HEK293T (cell line): ENCODE measurements around the gene ITGB1.

Experiments
- CTCF ChIA-PET: fragments of 350-600 bp; formaldehyde crosslinking; extraction: SDS; loops from one replicate; lab custom pipeline; 2021; ENCODE audit warnings: antibody characterized with exemption, inconsistent platforms; lab: Yijun Ruan, JAX
- POLR2A ChIA-PET: fragments of 350-600 bp; formaldehyde crosslinking; extraction: SDS; loops from one replicate; lab custom pipeline; 2020; ENCODE audit warnings: antibody characterized with exemption, inconsistent platforms; lab: Yijun Ruan, JAX
- DNase-seq: peaks from one replicate; pipeline ENCODE4 v3.0.0; 2012; ENCODE audit warnings: mixed read lengths; ENCODE audit errors: extremely low spot score
- ARNT ChIP-seq: fragments of 450-650 bp; IDR thresholded peaks from 2 replicates; pipeline ENCODE4 v1.6.1; 2017; ENCODE audit warnings: mild to moderate bottlenecking
- BHLHE40 ChIP-seq: fragments of 450-650 bp; IDR thresholded peaks from 2 replicates; pipeline ENCODE4 v1.6.1; 2016; ENCODE audit warnings: mild to moderate bottlenecking, moderate library complexity, borderline replicate concordance
- CTBP1 ChIP-seq: fragments of 450-650 bp; IDR thresholded peaks from 2 replicates; pipeline ENCODE4 v1.6.1; 2016; ENCODE audit warnings: borderline replicate concordance
- ELF4 ChIP-seq: fragments of 450-650 bp; IDR thresholded peaks from 2 replicates; pipeline ENCODE4 v1.6.1; 2017; ENCODE audit warnings: antibody characterized with exemption
- FOXA1 ChIP-seq: fragments of 450-650 bp; IDR thresholded peaks from 2 replicates; pipeline ENCODE4 v1.6.1; 2016; ENCODE audit warnings: mild to moderate bottlenecking
- FOXK2 ChIP-seq: fragments of 450-650 bp; IDR thresholded peaks from 2 replicates; pipeline ENCODE4 v1.6.1; 2016; ENCODE audit warnings: mild to moderate bottlenecking
- FOXM1 ChIP-seq: fragments of 450-650 bp; IDR thresholded peaks from 2 replicates; pipeline ENCODE4 v1.6.1; 2017; ENCODE audit warnings: mild to moderate bottlenecking, borderline replicate concordance
- HDGF ChIP-seq: fragments of 450-650 bp; IDR thresholded peaks from 2 replicates; pipeline ENCODE4 v1.6.1; 2017; ENCODE audit warnings: antibody characterized with exemption, borderline replicate concordance
- L3MBTL2 ChIP-seq: fragments of 450-650 bp; conservative IDR thresholded peaks from 2 replicates; pipeline ENCODE4 v1.6.1; 2016; ENCODE audit warnings: mild to moderate bottlenecking
- LEF1 ChIP-seq: fragments of 450-650 bp; IDR thresholded peaks from 2 replicates; pipeline ENCODE4 v1.6.1; 2017; ENCODE audit warnings: mild to moderate bottlenecking, borderline replicate concordance
- NFRKB ChIP-seq: fragments of 450-650 bp; IDR thresholded peaks from 2 replicates; pipeline ENCODE4 v1.6.1; 2016; ENCODE audit warnings: mild to moderate bottlenecking, moderate library complexity
- PKNOX1 ChIP-seq: fragments of 450-650 bp; IDR thresholded peaks from 2 replicates; pipeline ENCODE4 v1.6.1; 2016
- SP1 ChIP-seq: fragments of 450-650 bp; IDR thresholded peaks from 2 replicates; pipeline ENCODE4 v1.6.1; 2017
- SUZ12 ChIP-seq: fragments of 450-650 bp; IDR thresholded peaks from 2 replicates; pipeline ENCODE4 v1.6.1; 2016; ENCODE audit warnings: mild to moderate bottlenecking
- TARDBP ChIP-seq: fragments of 450-650 bp; IDR thresholded peaks from 2 replicates; pipeline ENCODE4 v1.6.1; 2016
- ZNF384 ChIP-seq: fragments of 450-650 bp; IDR thresholded peaks from 2 replicates; pipeline ENCODE4 v1.6.1; 2016

The ITGB1 gene

GRCh38 chr10:32889631-32890212 is 68.3 kb downstream of the ITGB1 start:
- no peak for DNase-seq
- ChIA-PET CTCF (no interaction called here), POLR2A (no interaction called here)
- TF ChIP-seq FOXA1 (no peak), BHLHE40 (no peak), FOXM1 (no peak), PKNOX1 (no peak), SP1 (no peak), ELF4 (no peak)

DNA sequence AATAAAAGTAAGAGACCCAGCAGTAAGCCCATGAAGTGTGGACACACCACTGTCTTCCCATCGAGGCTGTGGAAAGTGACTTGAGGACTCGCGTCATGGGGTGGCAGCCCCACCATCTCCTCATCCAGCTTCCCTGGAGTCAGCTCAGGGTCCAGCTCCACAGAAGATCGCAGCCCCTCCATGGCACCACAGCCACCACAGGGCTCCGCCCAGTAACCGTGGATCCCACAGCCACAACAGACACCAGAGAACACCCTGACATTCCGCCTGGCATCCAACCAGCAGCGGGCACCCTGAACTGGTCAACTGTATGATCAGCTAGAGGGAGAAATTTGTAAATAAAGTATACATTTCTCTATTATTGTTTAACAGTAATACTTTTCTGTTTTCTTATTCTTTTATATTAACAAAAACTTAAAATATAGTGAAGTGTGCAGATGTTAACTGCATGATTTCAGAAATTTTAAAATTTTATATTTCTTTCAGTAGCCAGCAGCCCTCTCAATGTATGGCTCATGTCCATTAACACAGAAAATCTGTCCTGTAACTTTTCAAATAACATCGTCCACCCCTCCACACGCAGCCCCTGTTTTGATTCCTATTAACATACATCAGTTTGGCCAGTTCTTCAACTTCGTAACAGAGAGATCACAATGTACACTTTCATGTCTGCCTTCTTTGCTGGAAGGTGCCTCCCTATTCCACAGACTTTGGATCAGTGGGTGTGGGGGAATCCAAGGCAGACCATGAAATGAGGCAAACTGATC is 69.7 kb downstream of the ITGB1 start:
- DNase-seq: no peak
- TF ChIP-seq L3MBTL2: no peak
- TF ChIP-seq ELF4: no peak
- no peak for TF ChIP-seq LEF1
- no peak for TF ChIP-seq NFRKB
- TF ChIP-seq ARNT: no peak
- TF ChIP-seq FOXA1: no peak
- no peak for TF ChIP-seq FOXK2
- no peak for TF ChIP-seq ZNF384
- TF ChIP-seq TARDBP: no peak
- TF ChIP-seq PKNOX1: no peak
- no peak for TF ChIP-seq FOXM1
- no peak for TF ChIP-seq HDGF
- no peak for TF ChIP-seq CTBP1
- no peak for TF ChIP-seq SP1
- no peak for TF ChIP-seq SUZ12
- no peak for TF ChIP-seq BHLHE40
- POLR2A ChIA-PET: no interaction called here
- CTCF ChIA-PET: no interaction called here

GRCh38 chr10:32887481-32887880 is 70.5 kb downstream of the ITGB1 start:
- POLR2A ChIA-PET: no interaction called here
- TF ChIP-seq FOXK2: no peak
- TF ChIP-seq LEF1: no peak
- no peak for TF ChIP-seq BHLHE40
- TF ChIP-seq TARDBP: no peak
- TF ChIP-seq FOXM1: no peak
- CTCF ChIA-PET: no interaction called here
- no peak for DNase-seq

DNA sequence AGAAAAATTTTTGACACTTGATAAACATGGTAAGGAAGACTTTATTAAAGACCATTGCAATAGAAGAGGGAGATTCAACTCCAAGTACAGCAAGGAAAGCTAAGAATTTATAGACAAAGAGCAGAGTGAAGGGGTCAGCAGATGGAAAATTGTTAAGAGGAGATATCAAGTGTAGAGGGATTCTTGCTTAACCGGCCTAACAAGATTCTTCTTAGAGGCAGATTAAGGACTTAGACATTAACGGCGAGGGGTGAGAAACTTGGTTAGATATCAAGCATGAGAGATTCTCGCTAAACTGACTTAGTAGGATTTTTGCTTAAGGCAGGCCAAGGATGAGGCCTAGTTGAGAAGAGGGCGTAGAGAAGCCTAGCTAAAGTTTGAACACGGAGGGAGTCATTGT is 76.0 kb downstream of the ITGB1 start:
- CTCF ChIA-PET: no interaction called here
- POLR2A ChIA-PET: interaction anchor here (0.6 kb wide), 1 partner anchor 38 kb away, joined by 3 read pairs; no protein-coding TSS in a partner anchor
- TF ChIP-seq PKNOX1: no peak
- TF ChIP-seq SP1: no peak
- no peak for TF ChIP-seq FOXK2
- no peak for TF ChIP-seq BHLHE40
- DNase-seq: no peak

GRCh38 chr10:32878646-32879045 is 79.4 kb downstream of the ITGB1 start:
- CTCF ChIA-PET: no interaction called here
- TF ChIP-seq SP1 (no peak), L3MBTL2 (no peak), FOXK2 (no peak), PKNOX1 (no peak), HDGF (no peak), FOXA1 (no peak), ZNF384 (no peak), FOXM1 (no peak), BHLHE40 (no peak), LEF1 (no peak)
- POLR2A ChIA-PET: no interaction called here
- no peak for DNase-seq

DNA sequence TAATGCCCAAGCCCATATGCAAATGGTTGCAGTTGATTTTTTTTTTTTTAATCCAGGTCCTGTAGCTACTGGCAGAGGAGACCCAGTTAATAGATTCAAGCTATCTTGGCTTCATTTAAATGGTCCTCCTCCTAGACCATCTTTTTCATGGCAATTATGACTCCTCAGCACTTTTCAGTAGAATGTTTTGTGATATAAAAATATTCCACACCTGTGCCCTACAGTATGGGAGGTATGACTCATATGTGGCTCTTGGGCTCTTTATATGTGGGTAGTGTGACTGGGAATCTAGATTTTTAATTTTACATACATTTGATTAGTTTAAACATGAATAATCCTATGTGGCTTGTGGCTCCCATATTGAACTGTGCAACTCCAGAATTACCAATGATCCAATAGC is 80.1 kb downstream of the ITGB1 start:
- ChIA-PET CTCF (no interaction called here), POLR2A (no interaction called here)
- TF ChIP-seq FOXA1: no peak
- no peak for TF ChIP-seq LEF1
- TF ChIP-seq CTBP1: no peak
- TF ChIP-seq ELF4: no peak
- no peak for TF ChIP-seq BHLHE40
- TF ChIP-seq L3MBTL2: no peak
- TF ChIP-seq NFRKB: no peak
- TF ChIP-seq SUZ12: no peak
- no peak for TF ChIP-seq PKNOX1
- no peak for TF ChIP-seq ZNF384
- no peak for TF ChIP-seq FOXK2
- no peak for TF ChIP-seq ARNT
- TF ChIP-seq TARDBP: no peak
- no peak for DNase-seq
